ENCODE data around the gene SH3PXD2A.

GRCh38 chr10:103600325-103600724 lies 255.1 kb downstream of the SH3PXD2A start:
- TF ChIP-seq, protein P1, sequence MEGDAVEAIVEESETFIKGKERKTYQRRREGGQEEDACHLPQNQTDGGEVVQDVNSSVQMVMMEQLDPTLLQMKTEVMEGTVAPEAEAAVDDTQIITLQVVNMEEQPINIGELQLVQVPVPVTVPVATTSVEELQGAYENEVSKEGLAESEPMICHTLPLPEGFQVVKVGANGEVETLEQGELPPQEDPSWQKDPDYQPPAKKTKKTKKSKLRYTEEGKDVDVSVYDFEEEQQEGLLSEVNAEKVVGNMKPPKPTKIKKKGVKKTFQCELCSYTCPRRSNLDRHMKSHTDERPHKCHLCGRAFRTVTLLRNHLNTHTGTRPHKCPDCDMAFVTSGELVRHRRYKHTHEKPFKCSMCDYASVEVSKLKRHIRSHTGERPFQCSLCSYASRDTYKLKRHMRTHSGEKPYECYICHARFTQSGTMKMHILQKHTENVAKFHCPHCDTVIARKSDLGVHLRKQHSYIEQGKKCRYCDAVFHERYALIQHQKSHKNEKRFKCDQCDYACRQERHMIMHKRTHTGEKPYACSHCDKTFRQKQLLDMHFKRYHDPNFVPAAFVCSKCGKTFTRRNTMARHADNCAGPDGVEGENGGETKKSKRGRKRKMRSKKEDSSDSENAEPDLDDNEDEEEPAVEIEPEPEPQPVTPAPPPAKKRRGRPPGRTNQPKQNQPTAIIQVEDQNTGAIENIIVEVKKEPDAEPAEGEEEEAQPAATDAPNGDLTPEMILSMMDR (IDR thresholded peaks at IDR 0.05 in 4 of 5, conservative IDR thresholded peaks at IDR 0.05 in 1 of 5): no peak
- no peak for TF ChIP-seq POLR2A (IDR thresholded peaks at IDR 0.05)

Measured in gastrocnemius medialis (tissue), 4 donors.